GM19351 (cell line): ENCODE results near the gene OTOA.
"Not testable (repeated sequence)": the region's sequence is repeated elsewhere in the genome, so short reads cannot be mapped to it uniquely, and the experiment has no call there.

ENCODE experiments used
- ATAC-seq: cut with Tn5 transposase; IDR thresholded peaks from one replicate; pipeline ENCODE4 v1.9.1; 2021; ENCODE audit warnings: mild to moderate bottlenecking, moderate library complexity; ENCODE audit not compliant: unreplicated experiment

The OTOA gene

GRCh38 chr16:21801538-21802374 lies 138.0 kb downstream of the OTOA start:
- ATAC-seq: not testable (repeated sequence)

DNA sequence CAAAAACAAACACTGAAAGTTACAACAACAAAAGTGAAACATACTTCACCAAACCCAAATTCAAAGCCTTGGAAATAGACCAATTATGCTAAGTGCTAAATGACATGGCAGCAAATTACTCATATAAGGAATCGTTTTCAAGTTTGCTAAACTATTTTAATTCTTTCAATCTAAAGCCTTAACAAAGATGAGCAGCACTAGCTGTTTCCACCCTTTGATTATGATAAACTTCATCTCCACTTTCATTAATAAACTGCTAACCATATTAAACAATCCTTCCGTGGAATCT lies 138.6 kb downstream of the OTOA start:
- not testable (repeated sequence) for ATAC-seq
